ENCODE data around the gene ASB14.

The ASB14 gene

DNA sequence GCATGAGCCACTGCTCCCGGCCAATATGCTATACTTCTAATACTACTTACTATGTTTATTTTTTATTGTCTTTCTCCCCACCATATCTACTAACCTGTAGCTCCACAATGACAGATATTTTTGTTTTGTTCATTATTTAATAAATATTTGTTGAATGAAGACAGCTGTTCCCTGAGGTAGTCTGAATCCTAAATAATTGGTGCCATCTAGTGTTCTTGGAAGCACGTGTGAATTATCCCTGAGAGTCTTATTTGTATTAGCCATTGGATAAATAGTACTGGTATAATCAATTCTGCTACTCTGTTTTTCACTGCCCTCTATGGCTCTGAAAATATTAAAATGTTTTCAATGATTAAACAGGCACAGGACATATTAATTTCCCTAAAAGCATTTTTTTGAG is 70.6 kb downstream of the ASB14 start:
- POLR2A ChIA-PET: no interaction called here
- no peak for DNase-seq (ENCODE audit: extremely low spot score)
- CTCF ChIA-PET: interaction anchor here (1.0 to 1.4 kb wide), 3 partner anchors 12 to 21 kb away, joined by 4 to 7 read pairs (median 4); no protein-coding TSS in a partner anchor
- TF ChIP-seq, protein P1, sequence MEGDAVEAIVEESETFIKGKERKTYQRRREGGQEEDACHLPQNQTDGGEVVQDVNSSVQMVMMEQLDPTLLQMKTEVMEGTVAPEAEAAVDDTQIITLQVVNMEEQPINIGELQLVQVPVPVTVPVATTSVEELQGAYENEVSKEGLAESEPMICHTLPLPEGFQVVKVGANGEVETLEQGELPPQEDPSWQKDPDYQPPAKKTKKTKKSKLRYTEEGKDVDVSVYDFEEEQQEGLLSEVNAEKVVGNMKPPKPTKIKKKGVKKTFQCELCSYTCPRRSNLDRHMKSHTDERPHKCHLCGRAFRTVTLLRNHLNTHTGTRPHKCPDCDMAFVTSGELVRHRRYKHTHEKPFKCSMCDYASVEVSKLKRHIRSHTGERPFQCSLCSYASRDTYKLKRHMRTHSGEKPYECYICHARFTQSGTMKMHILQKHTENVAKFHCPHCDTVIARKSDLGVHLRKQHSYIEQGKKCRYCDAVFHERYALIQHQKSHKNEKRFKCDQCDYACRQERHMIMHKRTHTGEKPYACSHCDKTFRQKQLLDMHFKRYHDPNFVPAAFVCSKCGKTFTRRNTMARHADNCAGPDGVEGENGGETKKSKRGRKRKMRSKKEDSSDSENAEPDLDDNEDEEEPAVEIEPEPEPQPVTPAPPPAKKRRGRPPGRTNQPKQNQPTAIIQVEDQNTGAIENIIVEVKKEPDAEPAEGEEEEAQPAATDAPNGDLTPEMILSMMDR (IDR thresholded peaks at IDR 0.05; ENCODE audit: control extremely low read depth, extremely low read depth, low read depth, missing control alignments): no peak
